Uterus (tissue), 2 donors: Measurements from ENCODE around the gene SERPINB2.

Experiments
- CTCF ChIP-seq, 4 experiments: fragments of 200-600 bp in 2 of 4; fragments of 450-650 bp in 2 of 4; sonication (generic) in 2 of 4; IDR thresholded peaks; one replicate each; pipeline ENCODE4 v1.5.1; 2016 to 2019; ENCODE audit warnings: antibody characterized with exemption in 4 of 4, mild to moderate bottlenecking in 2 of 4, moderate library complexity in 1 of 4
- POLR2A ChIP-seq, 2 donors: fragments of 450-650 bp; IDR thresholded peaks; one replicate each; pipeline ENCODE4 v1.6.1; 2016; ENCODE audit warnings: antibody characterized with exemption in 2 of 2, mild to moderate bottlenecking in 1 of 2, moderate library complexity in 1 of 2

DNA sequence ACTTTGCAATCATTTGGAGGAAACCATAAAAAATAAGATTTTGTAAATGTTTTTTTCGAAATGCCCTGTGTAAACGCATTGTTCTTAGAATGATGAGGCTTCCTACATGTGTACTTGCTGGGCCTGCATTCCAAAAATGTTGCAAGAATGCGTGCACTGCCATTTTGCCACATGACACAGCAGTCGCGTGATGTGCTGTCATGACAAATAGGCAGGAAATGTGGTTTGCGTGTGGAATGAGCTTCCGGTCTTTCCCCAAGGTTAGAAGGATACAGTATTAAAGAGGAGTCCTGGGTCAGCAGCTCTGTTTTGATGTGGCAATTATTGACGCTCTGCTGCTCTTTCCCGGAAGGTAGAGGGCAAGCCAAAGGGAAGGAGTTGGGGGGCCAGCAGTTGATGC, 18.1 kb upstream of the SERPINB2 start:
- no peak for TF ChIP-seq CTCF (IDR thresholded peaks at IDR 0.05)
- no peak for TF ChIP-seq POLR2A (IDR thresholded peaks at IDR 0.05)
